NCI-H2196 treated with DMSO at 0.1 percent for 48 hours (cell line): ENCODE results near the gene LTBP3.
"Not testable (repeated sequence)": the region's sequence is repeated elsewhere in the genome, so short reads cannot be mapped to it uniquely, and the experiment has no call there.

Experiments
- DNase-seq: peaks from one replicate; lab custom pipeline; 2025; ENCODE audit not compliant: unreplicated experiment; lab: John Stamatoyannopoulos, UW

The LTBP3 gene

DNA sequence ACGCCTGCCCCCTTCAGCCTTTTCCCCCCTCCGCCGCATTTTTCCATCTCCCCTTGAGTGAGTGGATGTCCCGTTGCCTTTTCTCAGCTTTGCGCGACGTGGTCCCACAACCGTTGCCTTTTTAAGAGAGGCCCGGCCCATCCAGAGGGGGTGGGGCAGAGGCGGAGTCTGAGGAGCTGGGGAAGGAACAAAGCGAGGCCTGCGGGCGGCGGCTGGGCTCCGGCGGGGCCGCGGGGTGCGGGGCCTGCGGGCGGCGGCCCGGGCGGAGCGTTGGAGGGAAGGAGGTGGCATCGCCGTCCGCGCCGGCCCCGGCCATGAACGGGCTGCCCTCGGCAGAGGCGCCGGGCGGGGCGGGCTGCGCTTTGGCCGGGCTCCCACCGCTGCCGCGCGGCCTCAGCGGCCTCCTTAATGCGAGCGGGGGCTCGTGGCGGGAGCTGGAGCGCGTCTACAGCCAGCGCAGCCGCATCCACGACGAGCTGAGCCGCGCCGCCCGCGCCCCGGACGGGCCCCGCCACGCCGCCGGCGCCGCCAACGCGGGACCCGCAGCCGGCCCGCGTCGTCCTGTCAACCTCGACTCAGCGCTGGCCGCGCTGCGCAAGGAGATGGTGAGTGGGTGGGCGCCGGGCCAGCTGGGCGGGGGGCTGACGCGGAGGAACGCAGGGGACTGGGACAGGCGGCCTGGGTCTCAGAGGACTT, 14.3 kb upstream of the LTBP3 start, which contains the start of gene FAM89B:
FAM89B (plus strand) TSS at position 183 of the 696 bp plus-strand sequence; CDS start at position 315, 132 bp downstream.
- DNase-seq, result peak; percentile 59

GRCh38 chr11:65571940-65572339, 13.8 kb upstream of the LTBP3 start:
- peak; percentile 70 for DNase-seq

DNA sequence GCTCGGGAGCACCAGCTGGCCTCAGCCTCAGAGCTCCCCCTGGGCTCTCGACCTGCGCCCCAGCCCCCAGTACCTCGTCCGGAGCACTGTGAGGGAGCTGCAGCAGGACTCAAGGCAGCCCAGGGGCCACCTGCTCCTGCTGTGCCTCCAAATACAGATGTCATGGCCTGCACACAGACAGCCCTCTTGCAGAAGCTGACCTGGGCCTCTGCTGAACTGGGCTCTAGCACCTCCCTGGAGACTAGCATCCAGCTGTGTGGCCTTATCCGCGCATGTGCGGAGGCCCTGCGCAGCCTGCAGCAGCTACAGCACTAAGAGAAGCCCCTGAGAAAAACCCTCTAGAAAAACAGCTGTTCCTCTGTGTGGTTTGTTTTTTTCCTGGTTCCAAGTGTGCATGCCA, 13.3 kb upstream of the LTBP3 start:
- DNase-seq, result no peak

GRCh38 chr11:65569973-65570918, 12.1 kb upstream of the LTBP3 start, which contains the start of gene ZNRD2:
Gene ZNRD2, plus strand, starts transcription at chr11:65570477. Its CDS starts 15 bp downstream, at chr11:65570492.
- peak; percentile 97 for DNase-seq

- no peak for DNase-seq
These were observed 11.2 kb upstream of the LTBP3 start for GRCh38 chr11:65569164-65569972.

GRCh38 chr11:65565624-65566453, 7.7 kb upstream of the LTBP3 start:
- no peak for DNase-seq

DNA sequence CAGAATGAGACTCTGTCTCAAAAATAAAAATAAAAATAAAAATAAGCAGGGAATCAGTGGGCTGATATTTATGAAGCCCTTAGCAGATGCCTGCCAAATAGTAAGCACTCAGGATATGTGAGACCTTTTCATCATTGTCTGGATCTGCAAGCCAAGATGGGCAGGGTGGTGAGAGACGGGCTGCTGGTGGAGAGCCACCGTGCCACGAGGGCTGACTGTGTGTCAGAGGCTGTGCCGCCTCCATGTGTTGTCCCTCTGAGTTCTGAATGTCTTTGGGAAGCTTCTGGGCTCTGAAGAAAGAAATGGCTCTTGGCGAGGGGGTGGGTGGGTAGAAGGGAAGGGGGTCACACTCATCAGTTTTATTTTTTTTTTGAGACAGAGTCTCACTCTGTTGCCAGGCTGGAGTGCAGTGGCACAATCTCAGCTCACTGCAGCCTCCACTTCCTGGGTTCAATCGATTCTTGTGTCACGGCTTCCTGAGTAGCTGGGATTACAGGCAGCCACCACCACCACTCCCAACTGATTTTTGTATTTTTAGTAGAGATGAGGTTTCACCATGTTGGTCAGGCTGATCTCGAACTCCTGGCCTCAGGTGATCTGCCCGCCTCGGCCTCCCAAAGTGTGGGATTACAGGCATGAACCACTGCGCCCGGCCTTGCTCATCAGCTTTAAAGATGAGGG, 6.9 kb upstream of the LTBP3 start:
- DNase-seq, result not testable (repeated sequence)

- DNase-seq, result no peak
These were observed 5.4 kb upstream of the LTBP3 start for GRCh38 chr11:65563601-65564000.

GRCh38 chr11:65562788-65563187, 4.6 kb upstream of the LTBP3 start:
- no peak for DNase-seq

- no peak for DNase-seq
These were observed 3.9 kb upstream of the LTBP3 start for GRCh38 chr11:65562020-65562419.

GRCh38 chr11:65560555-65561418, 2.6 kb upstream of the LTBP3 start:
- peak; percentile 41 for DNase-seq

DNA sequence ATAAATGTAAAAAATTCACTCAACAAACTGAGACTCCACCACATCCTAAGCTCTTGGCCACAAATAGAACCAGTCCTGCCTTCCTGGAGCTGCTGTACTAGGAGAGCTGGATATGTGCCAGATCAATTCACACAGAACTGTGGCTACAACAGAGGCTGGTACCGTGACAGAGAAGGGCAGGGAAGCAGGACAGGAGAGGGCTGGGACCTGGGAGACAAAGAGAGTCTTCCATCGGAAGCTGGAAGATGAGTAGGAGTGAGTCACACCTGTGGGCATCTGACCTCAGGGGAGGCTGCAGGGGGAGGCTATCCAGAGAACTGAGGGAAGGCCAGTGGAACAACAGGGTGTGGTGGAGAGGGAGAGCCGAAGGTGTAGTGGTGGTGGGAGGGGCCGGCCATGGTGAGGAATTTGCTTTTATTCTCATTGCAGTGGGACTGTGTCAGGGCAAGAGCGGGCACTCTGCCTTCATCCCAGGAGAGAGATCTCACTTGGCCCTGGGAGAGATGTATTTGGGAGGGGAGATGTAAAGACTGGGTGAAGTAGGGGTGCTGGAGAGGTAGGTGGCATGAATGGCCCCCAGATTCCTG, 1.9 kb upstream of the LTBP3 start:
- DNase-seq, result peak; percentile 71

DNA sequence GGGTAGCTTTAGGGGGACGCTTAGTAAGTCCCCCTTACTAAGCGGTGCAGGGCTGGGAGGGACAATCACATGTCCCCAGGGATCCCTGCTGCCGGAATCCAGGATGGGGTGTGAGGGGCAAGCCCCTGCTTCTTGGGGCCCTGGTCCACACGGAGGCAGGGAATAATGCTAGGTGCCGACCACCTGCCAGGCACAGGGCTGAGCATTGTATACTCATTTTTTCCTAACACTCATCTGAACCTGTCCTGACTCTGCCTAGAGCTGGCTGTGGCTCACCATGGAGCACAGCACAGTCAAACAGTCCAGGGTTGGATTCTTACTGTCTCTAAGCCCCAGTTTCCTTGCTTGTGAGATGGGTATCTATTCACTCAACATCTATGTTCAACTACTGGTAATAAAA, 1.4 kb upstream of the LTBP3 start:
- no peak for DNase-seq

GRCh38 chr11:65558930-65559509, 861 bp upstream of the LTBP3 start:
- DNase-seq, result no peak

- no peak for DNase-seq
These were observed 718 bp downstream of the LTBP3 start for GRCh38 chr11:65557280-65558001.

GRCh38 chr11:65556470-65557279, 1.5 kb downstream of the LTBP3 start:
- no peak for DNase-seq
